Stimulated activated CD4-positive, alpha-beta T cell treated with anti-CD3 and anti-CD28 coated beads, TNF-alpha, amount 100 ng/mL, for 4 hours (primary cell): ENCODE results near the gene GGA1.
A peak's percentile ranks its signal among the peaks of the same experiment; 100 is the strongest.

Experiments used
- DNase-seq, 3 experiments: peaks; one replicate each; pipeline ENCODE4 v3.0.0-alpha.2; 2020; ENCODE audit warnings: low read depth in 3 of 3

The GGA1 gene, protein sequence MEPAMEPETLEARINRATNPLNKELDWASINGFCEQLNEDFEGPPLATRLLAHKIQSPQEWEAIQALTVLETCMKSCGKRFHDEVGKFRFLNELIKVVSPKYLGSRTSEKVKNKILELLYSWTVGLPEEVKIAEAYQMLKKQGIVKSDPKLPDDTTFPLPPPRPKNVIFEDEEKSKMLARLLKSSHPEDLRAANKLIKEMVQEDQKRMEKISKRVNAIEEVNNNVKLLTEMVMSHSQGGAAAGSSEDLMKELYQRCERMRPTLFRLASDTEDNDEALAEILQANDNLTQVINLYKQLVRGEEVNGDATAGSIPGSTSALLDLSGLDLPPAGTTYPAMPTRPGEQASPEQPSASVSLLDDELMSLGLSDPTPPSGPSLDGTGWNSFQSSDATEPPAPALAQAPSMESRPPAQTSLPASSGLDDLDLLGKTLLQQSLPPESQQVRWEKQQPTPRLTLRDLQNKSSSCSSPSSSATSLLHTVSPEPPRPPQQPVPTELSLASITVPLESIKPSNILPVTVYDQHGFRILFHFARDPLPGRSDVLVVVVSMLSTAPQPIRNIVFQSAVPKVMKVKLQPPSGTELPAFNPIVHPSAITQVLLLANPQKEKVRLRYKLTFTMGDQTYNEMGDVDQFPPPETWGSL

DNA sequence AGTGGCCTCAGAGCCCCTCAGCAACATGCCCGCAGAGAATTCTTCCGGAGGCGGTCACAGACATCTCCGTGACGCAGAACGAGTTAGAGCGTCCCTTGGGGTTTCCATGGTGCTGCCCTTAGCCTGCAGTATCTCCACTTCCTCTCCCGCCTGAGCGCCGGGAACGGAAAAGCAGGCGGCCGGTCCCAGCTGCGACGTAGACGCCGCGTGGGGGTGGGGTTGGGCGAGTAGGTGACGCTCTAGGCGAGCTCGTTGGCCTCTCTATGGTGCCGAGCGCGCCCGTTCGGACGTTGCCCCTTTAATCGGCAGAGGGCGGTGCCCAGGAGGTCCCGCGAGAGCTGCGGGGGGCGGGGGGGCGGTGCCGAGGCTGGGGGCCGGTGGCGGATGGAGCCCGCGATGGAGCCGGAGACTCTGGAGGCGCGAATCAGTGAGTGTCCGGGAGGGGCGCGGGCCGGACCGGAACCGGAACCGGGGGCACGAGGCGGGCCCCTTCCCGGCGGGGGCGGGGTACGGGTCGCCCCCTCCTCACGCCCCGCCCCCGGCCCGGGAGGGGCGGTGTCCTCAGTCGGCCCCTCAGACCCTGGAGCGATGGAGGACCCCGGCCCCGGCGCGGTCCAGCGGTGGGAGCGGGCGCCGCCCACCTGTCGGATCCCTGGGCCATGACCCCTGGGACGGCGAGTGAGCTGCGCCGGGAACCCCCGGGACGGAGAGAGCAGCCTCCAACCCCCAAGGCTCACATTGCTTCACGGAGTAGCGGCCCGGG is at the start of gene GGA1:
Gene GGA1 (plus strand): TSS at position 358 of the 763 bp plus-strand sequence. CDS start 27 bp downstream, at position 385.
- DNase-seq: peak; percentile 90 to 93 (median 92)

DNA sequence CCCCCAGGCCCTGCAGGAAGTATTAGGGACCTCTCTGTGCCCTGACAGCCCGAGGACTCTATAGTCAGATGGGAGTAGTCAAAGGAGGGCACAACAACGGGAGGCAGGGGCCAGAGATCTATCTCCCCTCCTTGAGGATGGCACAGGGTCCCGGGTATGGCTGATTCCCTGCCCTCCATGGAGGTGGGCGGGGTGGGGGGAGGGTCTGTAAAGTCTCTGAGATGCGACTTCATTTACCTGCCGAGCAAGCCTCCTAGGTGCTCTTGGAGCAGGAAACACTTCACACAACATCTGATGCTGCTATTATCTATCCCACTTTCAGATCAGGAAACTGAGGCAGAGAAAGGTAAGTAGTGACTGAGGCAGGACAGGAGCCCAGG is 49.1 kb upstream of the GGA1 start:
- no peak for DNase-seq

DNA sequence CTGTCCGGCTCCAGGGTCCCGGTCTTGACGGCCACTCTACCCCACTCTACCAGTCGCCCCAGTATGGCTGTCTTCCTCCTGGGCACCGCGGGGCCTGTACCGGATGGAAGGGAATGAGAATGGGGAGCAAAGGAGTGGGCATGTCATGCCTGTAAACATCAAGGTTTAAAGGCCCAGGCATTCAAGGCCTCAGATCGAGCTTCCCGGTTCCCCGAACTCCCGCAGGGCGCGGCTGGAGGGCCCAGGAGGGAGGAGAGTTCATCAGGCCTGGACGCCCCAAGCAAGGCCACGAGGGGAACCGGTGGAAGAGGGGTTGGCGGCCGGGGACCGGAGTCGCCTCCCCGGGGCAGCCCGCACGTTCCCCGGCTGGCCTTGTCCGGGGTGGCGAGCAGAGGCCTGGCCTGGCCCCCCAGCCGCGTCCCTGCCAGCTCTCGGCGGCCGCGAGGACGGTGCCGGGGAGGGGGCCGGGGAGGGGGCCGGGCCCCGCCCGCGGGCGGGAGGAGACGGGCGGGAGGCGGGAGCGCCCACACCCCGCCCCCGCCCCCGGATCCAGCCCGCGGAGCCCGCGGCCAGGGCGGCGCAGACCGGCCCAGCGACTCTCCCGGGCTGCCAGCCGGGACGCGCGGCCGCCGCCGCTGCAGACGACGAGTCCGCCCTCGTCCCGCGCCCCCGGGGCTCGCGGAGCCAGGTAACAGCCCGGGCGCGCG is 48.6 kb upstream of the GGA1 start, which contains the start of gene CDC42EP1:
Gene CDC42EP1 (plus strand): TSS at position 580 of the 707 bp plus-strand sequence. CDS start 5,870 bp downstream, outside the sequence.
- no peak for DNase-seq

DNA sequence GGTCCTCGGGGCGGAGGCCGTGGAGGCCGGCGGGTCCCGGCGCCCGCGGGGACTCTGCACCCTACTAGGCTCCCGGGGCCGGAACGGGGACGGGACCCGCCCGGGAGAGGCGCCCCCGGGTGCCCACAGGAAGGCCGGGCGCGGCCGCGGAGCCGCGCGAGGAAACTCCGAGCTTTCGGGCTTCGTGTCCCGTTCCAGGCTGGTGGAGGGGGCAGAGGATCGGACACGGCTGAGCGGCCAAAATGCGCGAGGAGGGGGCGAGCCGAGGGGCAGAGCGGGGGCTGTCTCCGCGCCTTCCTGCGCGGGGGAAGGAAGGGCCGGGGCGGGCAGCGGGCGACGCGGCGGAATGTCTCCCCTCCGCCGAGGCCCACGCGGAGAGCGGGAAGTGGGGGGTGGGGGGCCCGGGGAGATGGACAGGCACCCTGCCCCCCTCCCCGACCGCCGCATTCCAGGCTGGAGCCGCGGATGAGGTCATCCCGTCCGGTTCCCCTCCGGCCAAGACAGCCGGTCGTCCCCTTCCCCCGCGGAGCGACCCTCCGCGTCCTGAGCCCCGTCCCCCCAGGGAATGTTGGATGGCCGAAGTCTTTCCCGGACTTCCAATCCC is 47.9 kb upstream of the GGA1 start:
- no peak for DNase-seq

DNA sequence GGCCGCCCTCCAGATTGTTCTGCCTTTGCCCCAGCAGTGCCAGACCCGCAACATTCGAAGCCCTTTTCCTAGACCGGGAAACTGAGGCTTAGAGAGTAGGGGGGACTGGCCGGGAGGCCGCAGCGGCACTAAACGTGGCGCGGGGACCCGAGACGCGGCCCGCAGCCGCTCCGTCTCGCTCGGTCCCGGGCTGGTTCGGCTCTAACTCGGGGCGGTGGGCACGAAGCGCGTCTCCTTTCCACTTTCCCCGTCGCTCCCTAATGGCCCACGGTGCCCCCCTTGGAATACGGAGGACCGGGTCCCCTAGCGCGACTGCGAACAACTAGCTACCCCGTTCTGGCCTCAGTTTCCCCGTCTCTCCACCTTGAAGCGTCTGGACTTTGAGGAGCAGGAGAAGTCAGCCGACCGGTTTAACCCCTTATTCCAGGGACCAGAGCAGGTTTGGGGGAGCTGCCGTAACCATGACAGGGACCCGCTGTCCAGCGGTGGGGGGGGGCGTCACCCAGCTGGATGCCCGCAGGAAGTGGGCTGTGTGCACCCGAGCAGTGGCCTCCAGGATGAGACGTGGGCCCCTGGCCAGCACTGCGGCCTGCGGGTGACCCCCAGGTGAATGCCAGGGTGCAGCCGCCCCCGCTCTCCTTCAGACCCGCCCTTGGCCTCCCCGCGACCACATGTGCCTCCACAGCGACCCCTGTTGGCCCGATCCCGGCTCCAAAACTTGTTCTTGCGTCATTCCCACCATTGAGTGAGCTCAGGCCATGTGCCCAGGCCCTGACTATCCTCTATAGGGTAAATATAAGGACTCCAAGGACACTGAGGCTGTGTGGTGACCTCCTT is 47.2 kb upstream of the GGA1 start:
- peak; percentile 61 to 65 (median 65) for DNase-seq

DNA sequence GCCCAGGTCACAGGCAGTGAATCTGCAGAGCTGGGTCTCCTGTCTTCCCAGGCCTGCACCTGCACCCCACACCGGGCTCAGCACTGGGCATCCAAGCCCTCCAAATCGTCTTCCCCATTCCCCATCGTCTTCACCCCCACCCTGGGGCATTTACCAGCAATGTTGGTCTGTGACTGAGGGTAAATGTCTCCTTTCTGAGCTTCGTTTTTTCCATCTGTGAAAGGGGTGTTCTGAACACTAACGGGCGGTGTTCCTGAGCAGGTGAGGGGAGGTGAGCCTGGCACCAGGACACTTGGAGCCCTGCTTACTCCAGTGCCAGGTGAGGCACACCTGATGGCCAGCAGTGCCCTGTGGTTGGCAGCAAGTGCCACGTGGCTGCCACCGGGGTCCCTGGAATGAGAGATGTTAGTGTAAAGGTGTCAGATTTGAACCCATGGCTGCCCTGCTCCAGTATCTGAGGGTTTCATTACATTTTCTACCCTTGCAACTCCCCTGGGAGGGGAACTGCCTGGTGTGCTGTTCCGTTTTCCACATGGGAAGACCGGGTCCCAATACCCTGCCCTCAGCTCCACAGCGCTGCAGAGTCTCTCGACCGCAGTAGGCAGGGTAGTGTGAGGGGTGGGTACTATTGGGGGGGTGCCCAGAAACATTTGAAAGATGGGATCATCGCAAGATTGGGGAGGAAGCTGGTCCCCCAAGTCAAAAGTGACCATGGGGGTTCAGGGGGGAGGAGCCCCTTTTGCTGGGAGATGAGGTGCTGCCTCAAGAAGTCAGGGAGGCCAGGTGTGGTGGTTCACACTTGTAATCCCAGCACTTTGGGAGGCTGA is 46.4 kb upstream of the GGA1 start:
- DNase-seq: no peak

DNA sequence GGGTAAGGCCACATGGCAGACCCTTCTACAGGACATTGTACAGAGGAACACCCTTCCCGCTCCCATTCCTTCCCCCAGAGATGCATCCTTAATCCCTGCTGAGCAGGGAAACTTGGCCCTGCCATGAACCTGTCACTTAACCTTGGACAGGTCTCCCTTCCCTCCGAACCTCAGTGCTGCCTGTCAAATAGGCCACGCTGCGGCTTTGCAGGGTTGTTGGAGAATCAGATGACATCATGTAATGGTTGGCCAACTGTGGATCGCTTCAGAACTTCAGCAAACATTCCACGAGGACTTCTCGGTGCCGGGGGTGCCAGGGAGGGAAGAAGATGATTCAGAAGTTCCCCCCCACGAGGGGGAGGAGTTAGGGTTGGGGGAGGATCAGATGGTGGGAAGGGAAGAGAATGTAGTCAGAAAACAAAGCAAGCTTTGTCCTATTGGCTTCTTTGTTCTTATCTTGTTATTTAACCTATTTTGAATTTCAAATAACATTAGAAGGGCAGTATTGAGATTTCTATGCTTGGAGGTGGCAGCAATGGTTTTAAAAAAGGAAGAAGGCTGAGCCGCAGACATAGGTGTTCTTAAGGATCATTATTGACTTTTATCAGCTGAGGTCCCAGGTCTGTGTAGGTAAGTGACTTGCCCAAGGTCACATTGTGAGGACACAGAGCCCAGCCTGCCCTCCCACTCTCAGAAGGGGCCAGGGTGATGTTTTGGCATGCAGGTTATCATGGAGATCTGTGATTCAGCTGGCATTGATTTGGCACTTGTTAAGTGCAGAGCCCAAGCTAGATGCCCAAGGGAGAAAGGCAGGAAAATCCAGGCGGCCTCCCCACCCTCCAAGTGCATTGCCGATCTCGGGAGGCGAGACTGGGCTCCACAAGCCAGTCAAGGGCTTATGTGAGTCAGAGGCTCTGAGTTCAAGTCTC is 45.2 kb upstream of the GGA1 start:
- DNase-seq: no peak

DNA sequence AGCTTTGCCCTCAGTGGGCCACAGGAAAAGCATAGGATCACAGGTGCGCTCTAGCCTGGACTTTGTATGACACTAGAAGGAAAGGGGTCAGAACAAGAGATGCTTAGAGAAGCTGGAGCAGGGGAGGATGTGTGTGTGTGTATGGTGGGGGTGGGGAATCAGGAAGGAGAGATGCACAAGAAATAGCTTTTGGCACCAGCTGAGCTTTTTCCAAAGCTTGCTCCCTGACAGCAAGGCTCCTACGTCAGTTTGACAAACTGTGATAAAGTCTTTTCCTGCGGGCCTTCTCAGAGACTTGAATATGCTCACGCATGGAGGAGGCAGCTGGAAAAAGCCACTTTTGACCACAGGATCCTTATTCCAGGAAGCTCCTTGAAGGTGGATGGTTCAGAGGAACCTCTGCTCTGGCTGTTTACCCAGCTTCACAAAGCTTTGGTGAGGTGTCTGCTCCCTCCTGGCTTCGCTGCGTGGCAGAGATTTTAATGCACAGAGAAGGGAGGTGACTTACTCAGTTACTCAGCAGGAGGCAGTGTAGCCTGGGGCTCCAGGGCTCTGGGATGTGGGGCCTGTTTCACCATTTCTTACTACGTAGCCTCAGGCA is 44.4 kb upstream of the GGA1 start:
- no peak for DNase-seq

DNA sequence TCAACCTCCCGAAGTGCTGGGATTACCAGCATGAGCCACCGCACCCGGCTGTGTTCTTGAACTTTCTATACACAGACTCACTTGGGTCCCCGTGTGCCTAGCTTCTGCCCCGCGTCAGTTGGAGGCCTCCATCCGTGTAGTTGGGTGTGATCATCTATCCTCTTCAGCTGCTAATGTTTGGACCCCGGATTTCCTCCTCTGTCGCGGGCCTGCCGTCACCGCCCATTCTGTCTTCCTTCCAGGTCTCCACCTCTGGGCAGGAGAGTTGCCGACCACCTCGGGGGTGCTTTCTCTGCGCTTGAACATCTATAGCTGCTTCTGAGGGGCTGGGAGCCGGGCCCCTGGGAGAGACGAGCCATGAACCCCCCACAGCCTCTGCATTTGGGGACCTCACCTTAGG is 42.8 kb upstream of the GGA1 start:
- no peak for DNase-seq

DNA sequence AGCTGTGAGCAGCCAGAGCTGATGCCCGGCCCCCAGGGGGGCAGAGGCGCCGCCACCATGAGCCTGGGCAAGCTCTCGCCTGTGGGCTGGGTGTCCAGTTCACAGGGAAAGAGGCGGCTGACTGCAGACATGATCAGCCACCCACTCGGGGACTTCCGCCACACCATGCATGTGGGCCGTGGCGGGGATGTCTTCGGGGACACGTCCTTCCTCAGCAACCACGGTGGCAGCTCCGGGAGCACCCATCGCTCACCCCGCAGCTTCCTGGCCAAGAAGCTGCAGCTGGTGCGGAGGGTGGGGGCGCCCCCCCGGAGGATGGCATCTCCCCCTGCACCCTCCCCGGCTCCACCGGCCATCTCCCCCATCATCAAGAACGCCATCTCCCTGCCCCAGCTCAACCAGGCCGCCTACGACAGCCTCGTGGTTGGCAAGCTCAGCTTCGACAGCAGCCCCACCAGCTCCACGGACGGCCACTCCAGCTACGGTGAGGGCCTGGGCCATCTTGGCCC is 42.3 kb upstream of the GGA1 start:
- DNase-seq: peak in 1 of 3 experiments; percentile 10

DNA sequence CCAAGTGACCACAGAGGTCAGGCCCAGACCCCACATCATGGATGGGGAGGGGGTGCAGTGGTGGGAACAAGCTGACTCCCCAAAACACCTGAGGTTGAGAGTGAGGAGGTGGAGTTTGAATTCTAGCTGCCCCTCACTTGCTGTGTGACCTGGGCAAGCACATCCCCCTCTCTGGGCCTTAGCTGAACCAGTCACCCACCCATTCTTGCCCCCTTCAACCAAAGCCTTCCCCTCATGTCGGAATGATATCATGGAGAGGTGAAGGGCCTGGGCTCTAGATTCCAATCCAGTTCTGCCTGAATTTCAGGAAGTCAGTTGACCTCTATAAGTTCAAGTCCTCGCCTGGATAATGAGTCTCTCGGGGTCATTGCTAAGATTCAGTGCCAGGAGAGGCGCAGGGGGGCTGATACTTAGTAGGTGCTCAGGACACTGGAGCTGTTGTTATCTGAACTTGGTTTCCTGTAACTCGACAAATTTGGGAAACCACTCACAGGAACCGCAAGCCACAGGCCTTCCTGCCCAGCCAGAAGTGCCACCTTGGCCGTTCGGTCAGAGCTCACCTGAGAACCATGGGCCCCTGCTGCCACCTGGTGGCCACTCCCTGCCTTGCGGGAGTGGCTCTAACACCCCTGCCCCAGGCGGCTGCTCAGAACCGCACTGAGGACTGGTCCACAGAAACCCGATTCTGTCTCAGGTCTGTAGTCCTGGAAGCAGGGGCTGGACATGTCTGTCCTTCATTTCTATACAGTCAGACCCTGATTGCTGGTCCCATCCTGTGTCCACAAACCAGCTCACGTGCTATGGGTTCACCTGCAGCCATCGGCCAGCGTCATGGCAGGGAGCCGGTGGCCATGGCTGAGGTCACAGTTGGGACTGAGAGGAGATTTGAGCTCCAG is 41.5 kb upstream of the GGA1 start:
- peak; percentile 70 to 83 (median 81) for DNase-seq

DNA sequence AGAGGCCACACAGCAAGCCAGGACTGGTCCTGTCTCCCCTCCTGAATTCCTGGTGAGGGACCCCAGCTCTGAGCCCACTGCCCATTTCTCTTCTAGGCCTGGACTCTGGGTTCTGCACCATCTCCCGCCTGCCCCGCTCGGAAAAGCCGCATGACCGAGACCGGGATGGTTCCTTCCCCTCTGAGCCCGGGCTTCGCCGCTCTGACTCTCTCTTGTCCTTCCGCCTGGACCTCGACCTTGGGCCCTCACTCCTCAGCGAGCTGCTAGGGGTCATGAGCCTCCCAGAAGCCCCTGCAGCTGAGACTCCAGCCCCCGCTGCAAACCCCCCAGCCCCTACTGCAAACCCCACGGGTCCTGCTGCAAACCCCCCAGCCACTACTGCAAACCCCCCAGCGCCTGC is 40.6 kb upstream of the GGA1 start:
- no peak for DNase-seq

DNA sequence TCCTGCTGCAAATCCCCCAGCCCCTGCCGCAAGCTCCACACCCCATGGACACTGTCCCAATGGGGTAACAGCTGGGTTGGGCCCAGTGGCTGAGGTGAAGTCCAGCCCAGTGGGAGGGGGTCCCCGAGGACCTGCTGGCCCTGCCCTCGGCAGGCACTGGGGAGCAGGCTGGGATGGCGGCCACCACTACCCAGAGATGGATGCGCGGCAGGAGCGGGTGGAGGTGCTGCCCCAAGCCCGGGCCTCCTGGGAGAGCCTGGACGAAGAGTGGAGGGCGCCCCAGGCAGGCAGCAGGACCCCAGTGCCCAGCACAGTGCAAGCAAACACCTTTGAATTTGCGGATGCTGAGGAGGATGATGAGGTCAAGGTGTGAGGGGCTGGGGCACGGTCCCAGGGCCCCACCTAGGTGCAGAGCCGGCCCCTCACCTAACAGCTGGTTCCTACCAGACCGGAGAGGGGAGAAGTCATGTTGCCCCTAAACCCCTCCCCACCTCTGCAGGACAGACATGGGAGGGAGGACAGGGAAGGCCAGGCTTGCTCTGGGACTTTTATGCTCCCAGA is 40.1 kb upstream of the GGA1 start:
- no peak for DNase-seq

DNA sequence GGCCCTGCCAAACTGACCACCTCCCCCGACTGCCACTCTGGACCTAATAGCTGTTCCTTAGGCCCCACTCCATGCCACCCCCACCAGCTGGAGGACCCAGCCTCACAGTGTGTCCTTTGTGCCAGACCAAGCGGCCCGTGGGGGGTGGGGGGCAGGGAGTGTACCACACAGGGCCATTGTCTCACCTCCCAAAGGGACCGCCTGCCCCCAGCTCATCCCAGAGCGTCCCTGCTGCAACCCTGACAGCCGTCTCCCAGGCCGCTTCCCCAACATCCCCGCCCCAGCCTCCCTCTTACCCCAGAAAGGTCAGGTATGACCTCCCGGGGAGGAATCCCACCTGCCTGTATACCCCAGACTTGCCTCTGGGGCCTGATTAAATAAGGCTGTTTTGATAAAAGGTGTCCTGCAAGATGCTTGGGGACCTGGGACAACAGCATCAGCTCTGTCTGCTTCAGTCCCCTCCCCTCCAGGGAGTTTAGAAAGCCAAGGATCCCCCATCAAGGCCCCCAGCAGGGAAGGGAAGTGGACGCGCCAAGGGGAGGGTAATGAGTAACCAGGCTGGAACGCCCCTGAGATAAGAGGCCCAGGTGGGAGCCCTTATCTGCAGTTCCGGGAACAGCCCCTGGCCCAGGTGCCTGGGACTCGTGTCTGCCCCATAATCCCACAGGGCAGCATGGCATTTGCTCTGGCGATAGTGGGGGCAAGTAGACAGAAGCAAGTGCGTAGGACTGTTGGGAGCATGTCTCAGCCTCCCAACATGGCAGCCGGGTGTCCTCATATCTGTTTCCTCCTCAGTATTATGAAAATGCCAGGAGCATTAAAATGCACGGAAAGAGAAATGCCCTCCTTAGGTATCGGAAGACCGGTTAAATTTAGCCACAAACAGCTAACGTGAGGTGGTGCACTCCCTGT is 39.4 kb upstream of the GGA1 start:
- no peak for DNase-seq

DNA sequence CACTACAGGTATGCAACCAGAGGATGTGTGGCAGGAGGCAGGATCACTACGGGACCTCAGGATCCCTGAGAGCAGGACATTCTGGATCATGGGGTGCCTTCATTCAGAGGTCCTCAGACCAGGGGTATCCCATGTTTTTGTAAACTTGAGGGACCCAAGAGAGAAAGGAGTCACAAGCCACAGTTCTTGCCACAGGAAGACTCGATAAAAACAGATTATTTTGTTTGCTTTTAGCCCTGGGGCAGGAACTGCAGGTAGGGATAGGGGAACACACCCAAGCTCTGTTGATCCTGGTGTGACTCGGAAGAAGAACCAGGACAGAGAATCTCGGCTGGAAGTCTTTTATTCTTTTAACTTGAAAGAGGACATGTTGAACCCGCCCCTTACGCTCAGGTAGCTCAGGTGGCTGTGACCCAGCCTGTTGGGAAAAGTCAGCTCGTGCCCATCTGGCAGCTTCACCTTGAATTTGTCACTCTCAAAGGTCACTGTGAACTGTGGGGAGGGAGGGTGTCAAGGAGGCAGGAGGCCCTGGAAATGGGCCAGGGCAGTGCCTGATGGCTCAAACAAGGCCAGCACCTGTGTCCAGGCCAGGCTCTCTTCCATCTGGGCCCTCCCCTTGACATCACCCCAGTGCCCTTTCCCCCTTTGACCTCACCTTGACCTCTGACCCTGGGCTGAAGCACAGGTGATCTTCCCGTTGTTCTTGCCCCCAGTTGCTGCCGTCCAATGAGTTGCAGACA is 38.5 kb upstream of the GGA1 start:
- no peak for DNase-seq
